Transverse colon (tissue), 4 donors: ENCODE results near the gene CD7. TPM values are rescaled to one million over a fixed set of nuclear protein-coding genes. Genes with fewer than 3 reads are reported as not detected.

Experiments
- DNase-seq: peaks from one replicate; pipeline ENCODE4 v3.0.0-alpha.2; 2019
- H3K27ac ChIP-seq, 4 donors: fragments of 200-600 bp; sonication (generic); 2 replicates each; pipeline ENCODE4 v1.5.1; 2016 to 2018; ENCODE audit warnings: inconsistent platforms in 4 of 4
- H3K27me3 ChIP-seq: fragments of 200-600 bp; sonication (generic); 2 replicates; pipeline ENCODE4 v1.5.1; 2017; ENCODE audit warnings: inconsistent platforms
- H3K36me3 ChIP-seq, 4 donors: fragments of 200-600 bp; sonication (generic); 2 replicates each; pipeline ENCODE4 v1.5.1; 2017 to 2019; ENCODE audit warnings: inconsistent platforms in 4 of 4
- H3K4me1 ChIP-seq, 4 donors: fragments of 200-600 bp; sonication (generic); 2 replicates each; pipeline ENCODE4 v1.5.1; 2017 to 2020; ENCODE audit warnings: inconsistent platforms in 4 of 4
- H3K4me3 ChIP-seq, 4 donors: fragments of 200-600 bp; sonication (generic); 1 replicate in 1 of 4; 2 replicates in 3 of 4; pipeline versions ENCODE4 v1.5.1 to v1.6.1; 2017 to 2019; ENCODE audit warnings: inconsistent platforms in 4 of 4
- H3K9me3 ChIP-seq, 2 donors: fragments of 200-600 bp; sonication (generic); 2 replicates each; pipeline ENCODE4 v1.5.1; 2017 to 2019; ENCODE audit warnings: inconsistent platforms in 2 of 2
- CTCF ChIP-seq, 5 experiments: fragments of 200-600 bp in 3 of 5; fragments of 450-650 bp in 2 of 5; sonication (generic) in 3 of 5; IDR thresholded peaks; 1 replicate in 2 of 5; 2 replicates in 3 of 5; pipeline ENCODE4 v1.5.1; 2016 to 2017; ENCODE audit warnings: antibody characterized with exemption in 5 of 5, inconsistent platforms in 3 of 5, mild to moderate bottlenecking in 2 of 5, moderate library complexity in 1 of 5
- EP300 ChIP-seq: sonication (generic); formaldehyde crosslinking; IDR thresholded peaks from one replicate; pipeline ENCODE4 v1.6.1; 2017; ENCODE audit warnings: antibody characterized with exemption, low read depth
- POLR2A ChIP-seq: fragments of 450-650 bp; IDR thresholded peaks from one replicate; pipeline ENCODE4 v1.6.1; 2016; ENCODE audit warnings: antibody characterized with exemption, mild to moderate bottlenecking, moderate library complexity
- POLR2AphosphoS5 ChIP-seq, 3 donors: sonication (generic); formaldehyde crosslinking; IDR thresholded peaks; one replicate each; pipeline ENCODE4 v1.6.1; 2016; ENCODE audit warnings: antibody characterized with exemption in 3 of 3
- WGBS, 2 donors: methylation state at CpG; one replicate each; pipeline ENCODE4 v1.1.5; 2018; ENCODE audit warnings: low coverage in 1 of 2; 5-methylcytosine and 5-hydroxymethylcytosine counted together
- in situ Hi-C, 4 donors: fragments of 200-750 bp; cut with MboI; loops; one replicate each; pipeline versions ENCODE4 v1.15.0 to v1.15.1; 2017; ENCODE audit warnings: low sequenced_read_pairs in 3 of 4, low pct_ligation_motif_present in 1 of 4, low pct_unique_long_range_greater_than_20kb in 1 of 4
- intact Hi-C: fragments of 100-400 bp; cut with DNase I; formaldehyde crosslinking; loops from one replicate; pipeline ENCODE4 v1.15.1; 2023; ENCODE audit warnings: low total_unique reads
- total RNA-seq, 4 donors: library from RNA; depleted of rRNA; stranded (reverse); fragments of >200 nt; gene quantifications; one replicate each; pipeline ENCODE4 v1.1.0, GENCODE V29; 2016

CD7 gene
- total RNA-seq, 4 donors from 2014 or later, result 6.1 to 9.7 (median 7.4) TPM

- peak; percentile 70 for DNase-seq
- Histone ChIP-seq H3K4me1 (peaks cover 41 to 82% (median 71%) of the 10 kb centered on the region in 4 donors), H3K4me3 (peak within 1 kb of the TSS; percentile 36 to 70 (median 41)), H3K27ac (peak within 1 kb of the TSS; percentile 72 to 79 (median 78)), H3K27me3 (no peaks in the 10 kb centered on the region), H3K9me3 (no peaks in the 10 kb centered on the region), H3K36me3 (no peaks in the 10 kb centered on the region)
- 7% methylated on average over 65 of the region's 90 CpGs; no CpG with 5 or more reads in 1 of the 2 donors for WGBS, 2 donors
- in situ Hi-C loops (no loop called here), intact Hi-C loops (no loop called here)
- TF ChIP-seq POLR2AphosphoS5 (IDR thresholded peaks at IDR 0.05), result peak in 2 of 3 donors; percentile 42 to 49
- TF ChIP-seq EP300, result peak; percentile 22
- no peak for TF ChIP-seq CTCF (IDR thresholded peaks at IDR 0.05)
- TF ChIP-seq POLR2A, result peak; percentile 18
Observed at GRCh38 chr17:82333279-82334171, 16.1 kb upstream of the CD7 start, which contains the start of gene SECTM1. TSS of gene SECTM1 (minus strand) at chr17:82333766. CDS start at chr17:82327240, 6,526 bp downstream.

DNA sequence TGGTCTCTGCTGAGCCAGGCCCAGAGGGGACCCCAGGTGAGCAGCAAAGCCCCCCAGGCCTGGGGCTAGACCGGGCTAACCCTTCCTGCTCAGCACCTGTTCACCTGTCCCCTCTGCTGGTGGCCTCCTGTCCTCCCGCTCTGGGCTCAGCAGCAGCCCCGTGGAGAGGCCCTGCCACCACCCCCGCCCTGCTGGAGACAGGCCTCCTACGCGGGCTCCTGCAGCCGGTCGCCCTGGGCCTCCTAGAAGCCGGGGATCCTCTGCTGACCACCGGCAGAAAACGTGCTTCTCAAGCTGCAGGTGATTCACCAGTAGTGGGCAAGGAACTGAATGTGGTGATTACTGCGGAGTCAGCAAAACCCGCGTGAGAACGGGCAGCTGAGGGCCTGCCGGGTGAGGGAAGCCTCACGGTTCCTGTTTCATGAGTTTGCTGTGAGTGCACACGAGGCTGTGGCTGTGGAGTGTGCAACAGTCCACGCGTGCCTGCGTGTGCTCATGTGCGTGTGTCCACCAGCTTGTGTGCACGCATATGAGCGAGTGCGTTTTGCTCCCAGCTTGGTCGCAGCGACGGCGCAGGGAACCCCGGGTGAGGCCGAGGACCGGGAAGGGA is 15.4 kb upstream of the CD7 start:
- H3K27ac ChIP-seq, result peak overlapping the region; percentile 72 to 79 (median 78)
- peak in 1 of 3 donors; percentile 37 for TF ChIP-seq POLR2AphosphoS5 (IDR thresholded peaks at IDR 0.05)
- TF ChIP-seq POLR2A, result no peak
- no peak for TF ChIP-seq EP300
- TF ChIP-seq CTCF (IDR thresholded peaks at IDR 0.05), result peak in 1 of 5 experiments; percentile 21
- H3K9me3 ChIP-seq, result no peaks in the 10 kb centered on the region
- WGBS, 2 donors, result 14% methylated on average over 31 of the region's 32 CpGs; no CpG with 5 or more reads in 1 of the 2 donors
- in situ Hi-C loops, result no loop called here
- H3K4me3 ChIP-seq, result peak overlapping the region; percentile 36 to 70 (median 41)
- no peaks in the 10 kb centered on the region for H3K27me3 ChIP-seq
- no peaks in the 10 kb centered on the region for H3K36me3 ChIP-seq
- peak; percentile 67 for DNase-seq
- H3K4me1 ChIP-seq, result peaks cover 40 to 84% (median 71%) of the 10 kb centered on the region in 4 donors
- intact Hi-C loops, result no loop called here

DNA sequence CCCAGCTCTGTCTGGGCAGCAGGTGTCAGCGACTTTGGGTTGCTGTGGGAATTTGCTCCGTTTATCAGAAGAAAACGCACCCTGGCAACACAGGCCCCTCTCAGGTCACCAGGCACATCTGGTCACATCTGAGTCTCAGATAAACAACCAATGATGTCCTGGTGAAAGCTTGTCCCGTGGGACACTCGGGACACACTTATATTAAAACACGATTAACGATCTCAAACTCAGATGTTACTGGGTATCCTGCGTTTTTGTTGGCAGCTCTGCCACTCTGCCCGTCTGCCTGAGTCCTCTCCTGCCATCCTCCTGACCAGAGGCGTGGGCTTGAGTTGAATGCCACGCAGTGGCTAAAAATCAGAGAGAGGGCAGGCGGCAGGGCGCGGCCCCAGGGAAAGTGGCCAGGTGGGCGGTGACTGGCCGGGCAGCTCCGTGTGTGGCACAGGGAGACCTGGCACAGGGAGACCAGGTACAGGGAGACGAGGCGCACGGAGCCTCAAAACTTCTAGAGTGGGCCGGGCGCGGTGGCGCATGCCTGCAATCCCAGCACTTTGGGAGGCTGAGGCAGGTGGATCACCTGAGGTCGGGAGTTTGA is 14.0 kb upstream of the CD7 start:
- in situ Hi-C loops, result no loop called here
- DNase-seq, result no peak
- intact Hi-C loops, result no loop called here
- WGBS, 2 donors, result 67 to 74% methylated on average over 3 to 25 of the region's 25 CpGs
- TF ChIP-seq CTCF (IDR thresholded peaks at IDR 0.05) (no peak), EP300 (no peak), POLR2AphosphoS5 (IDR thresholded peaks at IDR 0.05) (peak in 1 of 3 donors; percentile 17), POLR2A (no peak)
- Histone ChIP-seq H3K27ac (peak overlapping the region in 3 of 4 donors; percentile 27 to 79 (median 78)), H3K27me3 (no peaks in the 10 kb centered on the region), H3K4me1 (peaks cover 40 to 90% (median 75%) of the 10 kb centered on the region in 4 donors), H3K4me3 (peak overlapping the region in 1 of 4 donors; percentile 70), H3K9me3 (no peaks in the 10 kb centered on the region), H3K36me3 (no peaks in the 10 kb centered on the region)
